Activated CD4-positive, alpha-beta T cell treated with anti-CD3 and anti-CD28 coated beads for 36 hours (primary cell): ENCODE data around the gene PLCB1. TPM values are rescaled to one million over a fixed set of nuclear protein-coding genes. Genes with fewer than 3 reads are reported as not detected.

Experiments
- ATAC-seq: fragments of 200-7000 bp; cut with Tn5 transposase; one replicate; pipeline ENCODE4 v1.10.0; 2021; ENCODE audit warnings: mild to moderate bottlenecking, moderate library complexity
- CTCF ChIA-PET: fragments of 350-600 bp; sonication (Branson Sonifier 250); formaldehyde crosslinking; loops from one replicate; lab custom pipeline; 2021; ENCODE audit warnings: antibody characterized with exemption; lab: Charles Lee
- POLR2A ChIA-PET: fragments of 350-600 bp; sonication (Branson Sonifier 250); formaldehyde crosslinking; loops from one replicate; lab custom pipeline; 2021; ENCODE audit warnings: antibody characterized with exemption, inconsistent platforms; lab: Charles Lee
- DNase-seq: peaks from one replicate; pipeline ENCODE4 v3.0.0-alpha.2; 2020
- H3K27ac Mint-ChIP-seq: one replicate; pipeline ENCODE4 v1.8.0; 2021; ENCODE audit warnings: mixed read lengths
- H3K27me3 Mint-ChIP-seq: one replicate; pipeline ENCODE4 v1.8.0; 2021; ENCODE audit warnings: mixed read lengths
- H3K36me3 Mint-ChIP-seq: one replicate; pipeline ENCODE4 v1.8.0; 2021; ENCODE audit warnings: low read depth, mixed read lengths
- H3K4me1 Mint-ChIP-seq: one replicate; pipeline ENCODE4 v1.8.0; 2021; ENCODE audit warnings: mixed read lengths
- H3K4me3 Mint-ChIP-seq: one replicate; pipeline ENCODE4 v1.8.0; 2021; ENCODE audit warnings: mild to moderate bottlenecking, moderate library complexity, mixed read lengths
- H3K9me3 Mint-ChIP-seq: one replicate; pipeline ENCODE4 v1.8.0; 2021; ENCODE audit warnings: low read depth, mixed read lengths
- intact Hi-C, 2 experiments: fragments of 100-400 bp; cut with DNase I in 1 of 2; cut with micrococcal nuclease in 1 of 2; formaldehyde crosslinking; loops; one replicate each; pipeline versions ENCODE4 v1.14.2 to v1.15.1; 2022 to 2024; cut with DNase I, micrococcal nuclease
- total RNA-seq, 2 experiments: library from RNA; stranded (reverse); gene quantifications; one replicate each; pipeline ENCODE4 v1.2.3, GENCODE V29; 2021

Gene PLCB1
- total RNA-seq, 2 experiments from 2014 or later: 1.4 to 1.5 TPM

GRCh38 chr20:8720089-8720488, 588.0 kb downstream of the PLCB1 start:
- CTCF ChIA-PET: interaction anchor here (0.6 to 4.2 kb wide), 6 partner anchors 30 to 1437 kb away, joined by 3 to 55 read pairs (median 19); no protein-coding TSS in a partner anchor
- no peak overlapping the region for H3K27ac Mint-ChIP-seq
- no peak for DNase-seq
- POLR2A ChIA-PET: no interaction called here
- no peaks in the 10 kb centered on the region for H3K27me3 Mint-ChIP-seq
- H3K4me1 Mint-ChIP-seq: no peaks in the 10 kb centered on the region
- H3K36me3 Mint-ChIP-seq: no peaks in the 10 kb centered on the region
- ATAC-seq: no peak
- no peaks in the 10 kb centered on the region for H3K9me3 Mint-ChIP-seq
- intact Hi-C loops: loop anchor here (5.0 to 10.0 kb wide), 6 partner anchors 328 to 1893 kb away; no protein-coding TSS in a partner anchor
- H3K4me3 Mint-ChIP-seq: no peak overlapping the region

GRCh38 chr20:8721098-8721497, 589.0 kb downstream of the PLCB1 start:
- H3K27ac Mint-ChIP-seq: no peak overlapping the region
- POLR2A ChIA-PET: no interaction called here

GRCh38 chr20:8722277-8722928, 590.3 kb downstream of the PLCB1 start:
- no peaks in the 10 kb centered on the region for H3K9me3 Mint-ChIP-seq
- H3K4me1 Mint-ChIP-seq: no peaks in the 10 kb centered on the region
- no peak overlapping the region for H3K4me3 Mint-ChIP-seq
- DNase-seq (peak; percentile 19), ATAC-seq (peak; percentile 64)
- POLR2A ChIA-PET: interaction anchor here (0.8 kb wide), 1 partner anchor 786 kb away, joined by 3 read pairs; no protein-coding TSS in a partner anchor
- no peak overlapping the region for H3K27ac Mint-ChIP-seq
- intact Hi-C loops: loop anchor here (1.0 to 10.0 kb wide), 9 partner anchors 330 to 1895 kb away; partner anchors contain the start of gene PLCB1 (in 1 of the 2)
- H3K27me3 Mint-ChIP-seq: no peaks in the 10 kb centered on the region
- CTCF ChIA-PET: interaction anchor here (0.6 to 4.2 kb wide), 61 partner anchors 9 to 1956 kb away, joined by 3 to 55 read pairs (median 4); partner anchors contain the start of gene PLCB1
- H3K36me3 Mint-ChIP-seq: no peaks in the 10 kb centered on the region

More at GRCh38 chr20:8721098-8721497, 589.0 kb downstream of the PLCB1 start:
- ATAC-seq (no peak), DNase-seq (peak; percentile 36)
- Mint-ChIP-seq H3K4me1 (no peaks in the 10 kb centered on the region), H3K27me3 (no peaks in the 10 kb centered on the region), H3K36me3 (no peaks in the 10 kb centered on the region), H3K4me3 (no peak overlapping the region), H3K9me3 (no peaks in the 10 kb centered on the region)
- CTCF ChIA-PET: interaction anchor here (0.5 to 4.2 kb wide), 33 partner anchors 10 to 1951 kb away, joined by 3 to 55 read pairs (median 5); partner anchors contain the start of gene PLCB1
- intact Hi-C loops: loop anchor here (1.0 to 10.0 kb wide), 8 partner anchors 329 to 1894 kb away; partner anchors contain the start of gene PLCB1 (in 1 of the 2)

- DNase-seq: no peak
- no peaks in the 10 kb centered on the region for H3K4me1 Mint-ChIP-seq
- H3K36me3 Mint-ChIP-seq: no peaks in the 10 kb centered on the region
- H3K9me3 Mint-ChIP-seq: no peaks in the 10 kb centered on the region
- ChIA-PET CTCF (interaction anchor here (0.6 to 4.2 kb wide), 24 partner anchors 11 to 1812 kb away, joined by 3 to 55 read pairs (median 6); partner anchors contain the start of gene PLCB1), POLR2A (no interaction called here)
- H3K27me3 Mint-ChIP-seq: no peaks in the 10 kb centered on the region
- intact Hi-C loops: loop anchor here (5.0 to 10.0 kb wide), 6 partner anchors 331 to 1896 kb away; no protein-coding TSS in a partner anchor
- ATAC-seq: no peak
- H3K27ac Mint-ChIP-seq: no peak overlapping the region
- no peak overlapping the region for H3K4me3 Mint-ChIP-seq
Measured at GRCh38 chr20:8723296-8723695, 591.2 kb downstream of the PLCB1 start.

- H3K27ac Mint-ChIP-seq: no peak overlapping the region
- no peaks in the 10 kb centered on the region for H3K4me1 Mint-ChIP-seq
- H3K36me3 Mint-ChIP-seq: no peaks in the 10 kb centered on the region
- H3K27me3 Mint-ChIP-seq: no peaks in the 10 kb centered on the region
- intact Hi-C loops: loop anchor here (5.0 to 10.0 kb wide), 6 partner anchors 333 to 1898 kb away; no protein-coding TSS in a partner anchor
- H3K9me3 Mint-ChIP-seq: no peaks in the 10 kb centered on the region
- H3K4me3 Mint-ChIP-seq: no peak overlapping the region
- DNase-seq (no peak), ATAC-seq (no peak)
- ChIA-PET CTCF (no interaction called here), POLR2A (no interaction called here)
Measured at GRCh38 chr20:8724884-8725283, 592.8 kb downstream of the PLCB1 start.

- no peak overlapping the region for H3K27ac Mint-ChIP-seq
- ChIA-PET POLR2A (no interaction called here), CTCF (no interaction called here)
- no peaks in the 10 kb centered on the region for H3K4me1 Mint-ChIP-seq
- no peak overlapping the region for H3K4me3 Mint-ChIP-seq
- no peaks in the 10 kb centered on the region for H3K36me3 Mint-ChIP-seq
- DNase-seq: no peak
- no peak for ATAC-seq
- H3K9me3 Mint-ChIP-seq: no peaks in the 10 kb centered on the region
- intact Hi-C loops: loop anchor here in 1 of 2 experiments (10.0 kb wide), 1 partner anchor 422 kb away; no protein-coding TSS in a partner anchor
- H3K27me3 Mint-ChIP-seq: no peaks in the 10 kb centered on the region
Measured at GRCh38 chr20:8726460-8726859, 594.4 kb downstream of the PLCB1 start.

- Mint-ChIP-seq H3K9me3 (no peaks in the 10 kb centered on the region), H3K36me3 (no peaks in the 10 kb centered on the region), H3K4me1 (no peaks in the 10 kb centered on the region), H3K4me3 (no peak overlapping the region), H3K27ac (no peak overlapping the region), H3K27me3 (peaks cover 2% of the 10 kb centered on the region)
- intact Hi-C loops: no loop called here
- no peak for DNase-seq
- no peak for ATAC-seq
- POLR2A ChIA-PET: interaction anchor here (0.5 kb wide), 1 partner anchor 1549 kb away, joined by 3 read pairs; no protein-coding TSS in a partner anchor
- CTCF ChIA-PET: interaction anchor here (1.0 to 2.4 kb wide), 5 partner anchors 8 to 25 kb away, joined by 3 to 13 read pairs (median 3); no protein-coding TSS in a partner anchor
Measured at GRCh38 chr20:8735014-8735413, 602.9 kb downstream of the PLCB1 start.

- Mint-ChIP-seq H3K36me3 (no peaks in the 10 kb centered on the region), H3K4me1 (peaks cover 2% of the 10 kb centered on the region), H3K4me3 (no peak overlapping the region), H3K27me3 (peaks cover 2% of the 10 kb centered on the region), H3K9me3 (no peaks in the 10 kb centered on the region), H3K27ac (no peak overlapping the region)
- intact Hi-C loops: no loop called here
- ChIA-PET POLR2A (interaction anchor here (0.5 kb wide), 1 partner anchor 1549 kb away, joined by 3 read pairs; no protein-coding TSS in a partner anchor), CTCF (interaction anchor here (2.4 kb wide), 1 partner anchor 13 kb away, joined by 13 read pairs; no protein-coding TSS in a partner anchor)
- ATAC-seq: no peak
- no peak for DNase-seq
Measured at GRCh38 chr20:8735674-8736073, 603.6 kb downstream of the PLCB1 start.

- peak; percentile 81 for ATAC-seq
- Mint-ChIP-seq H3K36me3 (no peaks in the 10 kb centered on the region), H3K27me3 (peaks cover 2% of the 10 kb centered on the region), H3K9me3 (no peaks in the 10 kb centered on the region), H3K4me3 (no peak overlapping the region), H3K27ac (no peak overlapping the region), H3K4me1 (peaks cover 2% of the 10 kb centered on the region)
- POLR2A ChIA-PET: no interaction called here
- CTCF ChIA-PET: no interaction called here
- peak; percentile 22 for DNase-seq
- intact Hi-C loops: no loop called here
Measured at GRCh38 chr20:8740265-8740664, 608.2 kb downstream of the PLCB1 start.

- H3K9me3 Mint-ChIP-seq: no peaks in the 10 kb centered on the region
- intact Hi-C loops: no loop called here
- no peak overlapping the region for H3K4me3 Mint-ChIP-seq
- peaks cover 2% of the 10 kb centered on the region for H3K4me1 Mint-ChIP-seq
- ChIA-PET POLR2A (no interaction called here), CTCF (no interaction called here)
- H3K27ac Mint-ChIP-seq: no peak overlapping the region
- no peaks in the 10 kb centered on the region for H3K36me3 Mint-ChIP-seq
- ATAC-seq (no peak), DNase-seq (no peak)
- no peaks in the 10 kb centered on the region for H3K27me3 Mint-ChIP-seq
Measured at GRCh38 chr20:8744228-8744844, 612.3 kb downstream of the PLCB1 start.

GRCh38 chr20:8749101-8749500, 617.0 kb downstream of the PLCB1 start:
- Mint-ChIP-seq H3K27me3 (no peaks in the 10 kb centered on the region), H3K4me1 (no peaks in the 10 kb centered on the region), H3K27ac (no peak overlapping the region), H3K4me3 (no peak overlapping the region), H3K9me3 (no peaks in the 10 kb centered on the region), H3K36me3 (no peaks in the 10 kb centered on the region)
- POLR2A ChIA-PET: no interaction called here
- ATAC-seq (no peak), DNase-seq (no peak)
- CTCF ChIA-PET: interaction anchor here (1.1 to 2.8 kb wide), 5 partner anchors 10 to 280 kb away, joined by 3 to 16 read pairs (median 4); no protein-coding TSS in a partner anchor
- intact Hi-C loops: no loop called here
